ENCODE data around the gene BORCS6.
"Not testable (repeated sequence)": the region's sequence is repeated elsewhere in the genome, so short reads cannot be mapped to it uniquely, and the experiment has no call there.

BORCS6 gene

DNA sequence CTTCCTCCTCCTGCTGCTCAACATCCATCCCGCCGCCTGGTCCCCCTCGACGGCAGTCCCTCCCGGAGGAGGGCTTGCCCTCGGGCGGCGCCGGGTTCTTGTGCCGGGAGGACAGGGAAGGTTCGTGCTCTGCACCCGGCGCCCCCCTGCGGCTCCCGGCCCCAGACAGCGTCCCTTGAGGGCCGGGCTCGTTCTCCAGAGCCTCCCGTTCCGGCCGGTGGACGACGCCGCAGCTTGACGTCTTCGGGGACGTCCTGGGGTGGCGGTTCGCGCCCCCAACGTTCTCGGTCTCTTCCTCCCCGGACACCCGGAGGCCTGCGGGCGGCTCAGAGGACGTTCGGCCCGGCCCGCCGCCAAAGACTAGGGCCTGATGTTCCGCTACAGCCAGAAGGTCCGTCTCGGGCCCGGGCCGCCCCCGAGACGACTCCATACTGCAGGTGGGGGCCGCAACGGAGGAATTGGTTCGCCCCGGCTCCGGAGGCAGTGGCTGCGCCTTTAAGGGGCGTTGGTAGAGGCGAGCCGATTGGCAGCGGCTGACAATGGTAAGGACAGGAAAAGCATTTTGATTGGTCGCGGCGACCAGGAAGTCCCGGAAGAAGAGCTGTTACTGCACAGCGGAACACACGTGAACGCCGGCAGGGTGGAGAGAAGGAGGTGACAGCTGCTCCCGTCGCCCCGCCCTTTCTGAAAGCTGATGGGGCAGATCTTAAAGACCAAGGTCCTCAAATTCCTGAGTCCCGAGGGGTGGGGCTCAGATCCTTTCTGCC lies at the start of gene BORCS6:
Gene BORCS6, minus strand, starts transcription at position 470 of the 767 bp plus-strand sequence. Its CDS starts 40 bp downstream, at position 430.
- peak; percentile 85 to 89 for DNase-seq (ENCODE audit: low read depth in 2 of 2)

DNA sequence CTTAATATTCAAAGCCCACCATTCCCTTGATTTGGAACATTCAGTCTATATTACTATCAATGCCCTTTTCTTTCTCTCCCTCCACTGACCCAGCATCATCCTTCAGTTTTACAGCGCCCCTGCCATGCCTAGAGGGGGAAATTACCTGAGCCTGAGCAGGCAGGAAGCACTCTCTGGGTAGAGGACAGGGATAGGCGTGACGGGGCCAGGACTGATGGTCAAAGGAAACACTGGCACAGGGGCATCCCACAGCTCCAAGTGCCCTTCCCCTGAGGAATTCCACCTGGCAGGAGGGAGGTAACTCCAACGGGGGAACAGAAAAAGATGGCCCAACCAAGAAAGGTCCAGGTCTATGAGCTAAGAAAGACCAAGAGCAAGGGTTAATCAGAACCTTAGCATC lies 47.9 kb upstream of the BORCS6 start:
- no peak for DNase-seq (ENCODE audit: low read depth in 2 of 2)

GRCh38 chr17:8237175-8237574 lies 47.2 kb upstream of the BORCS6 start:
- DNase-seq (ENCODE audit: low read depth in 2 of 2), result no peak

DNA sequence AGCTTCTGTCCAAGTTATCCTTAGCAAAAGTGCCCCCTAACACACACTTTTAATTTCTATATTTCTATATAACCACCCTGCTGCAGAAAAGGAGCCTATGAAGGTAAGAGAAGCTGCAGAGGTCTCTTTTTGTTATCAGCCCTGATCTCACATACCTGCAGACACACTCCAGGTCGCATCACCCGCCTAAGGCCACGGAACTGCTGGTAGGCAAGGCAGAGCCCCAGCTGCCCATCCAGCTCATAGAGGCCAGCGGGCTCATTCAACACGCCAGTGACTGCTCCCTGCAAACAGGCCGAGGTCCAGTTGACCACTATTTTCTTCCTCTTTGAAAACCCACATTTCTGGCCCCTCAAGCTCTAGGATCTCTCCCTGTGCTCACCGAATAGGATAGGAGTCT lies 45.7 kb upstream of the BORCS6 start:
- no peak for DNase-seq (ENCODE audit: low read depth in 2 of 2)

GRCh38 chr17:8234361-8235270 lies 44.6 kb upstream of the BORCS6 start:
- DNase-seq (ENCODE audit: low read depth in 2 of 2), result no peak

DNA sequence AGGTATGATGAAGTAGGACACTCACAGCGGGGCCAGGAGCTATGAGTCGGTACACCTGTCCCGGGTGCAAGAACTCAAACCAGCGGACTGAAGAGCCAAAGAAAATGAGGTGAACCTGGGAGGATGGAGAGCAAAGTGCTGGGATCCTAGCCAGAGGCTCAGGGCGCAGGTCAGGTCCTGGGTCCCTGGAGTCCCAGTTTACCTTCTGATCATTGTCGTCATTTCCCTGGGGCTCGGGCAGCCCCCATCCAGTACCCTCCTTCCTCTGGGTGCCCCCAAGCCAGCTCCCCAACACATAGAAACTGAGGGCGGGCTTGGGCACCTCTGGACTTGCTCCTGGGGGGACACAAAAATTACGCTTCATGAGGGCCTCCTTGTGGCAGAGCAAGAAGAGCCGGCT lies 41.7 kb upstream of the BORCS6 start:
- DNase-seq (ENCODE audit: low read depth in 2 of 2), result no peak

- no peak for DNase-seq (ENCODE audit: low read depth in 2 of 2)
These were observed 37.2 kb upstream of the BORCS6 start for GRCh38 chr17:8227238-8227581.

DNA sequence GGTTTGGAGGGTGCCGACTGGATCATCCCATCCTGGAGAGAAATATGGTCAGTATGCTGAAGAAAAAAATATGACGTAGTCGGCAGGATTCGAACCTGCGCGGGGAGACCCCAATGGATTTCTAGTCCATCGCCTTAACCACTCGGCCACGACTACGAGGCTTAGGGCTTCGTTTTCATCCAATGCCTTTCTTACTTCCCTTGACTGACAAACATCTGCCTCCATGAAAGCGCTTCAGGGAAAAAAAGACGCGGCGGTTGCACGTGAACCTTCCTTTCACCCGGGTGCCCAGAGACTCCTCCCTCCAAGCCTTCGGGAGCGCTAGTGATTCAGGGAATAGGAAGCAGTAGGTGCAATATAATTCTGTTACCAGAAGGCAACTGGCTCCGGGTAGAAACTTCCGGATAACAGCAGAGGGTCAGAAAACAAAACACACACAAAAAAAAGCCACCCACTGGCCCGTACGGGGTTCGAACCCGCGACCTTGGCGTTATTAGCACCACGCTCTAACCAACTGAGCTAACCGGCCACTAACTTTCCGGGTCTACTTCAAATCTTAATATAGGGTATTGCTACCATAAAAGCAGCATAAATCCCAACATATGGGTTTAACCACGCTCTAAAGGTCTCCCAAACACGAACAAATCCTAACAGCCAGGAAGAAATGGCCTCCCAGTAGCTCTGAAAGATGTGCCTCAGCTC lies 36.7 kb upstream of the BORCS6 start:
- no peak for DNase-seq (ENCODE audit: low read depth in 2 of 2)

DNA sequence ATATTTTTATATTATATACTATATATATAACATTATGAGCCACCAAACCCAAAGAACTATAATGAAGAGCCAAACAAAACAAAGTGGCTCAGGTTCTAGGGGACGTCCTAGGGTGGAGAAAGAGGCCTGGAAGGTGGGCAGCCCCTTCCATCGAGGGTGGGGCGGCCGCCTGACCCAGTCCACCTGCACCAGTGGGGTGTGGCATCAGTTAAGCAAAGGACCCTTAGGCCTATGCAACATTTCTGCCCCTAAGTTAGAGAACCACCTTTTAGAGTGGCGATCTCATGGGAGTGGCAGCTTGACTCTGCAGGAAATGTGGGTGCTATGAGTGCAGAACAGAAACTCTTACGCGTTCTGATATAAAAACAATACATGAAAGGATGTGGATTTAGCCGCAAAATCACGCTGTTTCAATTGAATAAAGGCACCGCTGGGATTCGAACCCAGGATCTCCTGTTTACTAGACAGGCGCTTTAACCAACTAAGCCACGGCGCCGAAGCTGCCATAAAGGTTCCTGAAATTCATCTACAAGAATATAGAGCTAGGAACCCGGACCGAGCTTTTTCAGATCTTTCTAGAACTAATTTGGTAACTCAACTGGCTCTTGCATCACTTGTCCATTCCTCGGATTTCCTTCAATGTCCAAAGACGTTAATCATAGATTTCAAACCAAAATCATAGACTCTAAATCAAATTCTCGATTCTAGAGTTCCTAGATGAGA lies 36.0 kb upstream of the BORCS6 start:
- DNase-seq (ENCODE audit: low read depth in 2 of 2), result peak in 1 of 2 donors; percentile 61

- no peak for DNase-seq (ENCODE audit: low read depth in 2 of 2)
These were observed 35.2 kb upstream of the BORCS6 start for GRCh38 chr17:8224891-8225812.

DNA sequence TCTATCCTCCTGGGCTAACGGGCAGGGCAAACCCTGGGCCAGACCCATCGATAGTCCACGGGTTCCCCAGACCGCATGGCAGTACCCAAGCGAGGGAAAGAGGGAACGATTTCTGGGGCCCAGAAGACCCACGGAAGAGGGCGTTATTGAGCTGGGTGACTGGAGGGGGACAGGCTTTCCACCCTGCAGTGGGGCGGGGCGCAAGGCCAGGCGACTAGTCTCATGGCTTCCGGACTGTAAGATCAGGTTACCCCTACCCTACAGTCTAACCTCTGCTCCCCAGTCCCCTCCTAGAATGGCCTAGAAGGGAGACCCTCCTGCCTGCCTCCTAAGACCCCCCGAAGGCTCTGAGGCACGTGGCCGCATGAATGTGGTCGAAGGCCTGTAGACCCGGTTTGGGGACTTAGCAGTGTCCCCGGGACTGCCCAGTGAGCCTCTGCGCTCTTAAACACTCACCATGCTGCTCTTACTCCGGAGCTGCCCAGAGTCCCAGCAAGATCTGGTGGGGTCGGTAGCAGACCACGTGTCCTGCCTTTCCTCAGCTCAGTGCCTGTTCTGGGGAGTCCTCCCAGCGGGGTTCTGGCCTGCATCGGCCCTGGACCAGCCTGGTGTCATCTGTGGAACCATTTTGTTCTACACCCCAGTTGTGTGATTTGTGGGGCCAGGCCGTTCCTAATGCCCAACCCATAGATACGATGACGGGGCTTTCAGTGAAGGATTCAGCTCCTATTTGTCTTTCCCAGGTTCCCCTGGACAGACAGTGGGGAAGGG lies 33.6 kb upstream of the BORCS6 start:
- peak in 1 of 2 donors; percentile 54 for DNase-seq (ENCODE audit: low read depth in 2 of 2)

DNA sequence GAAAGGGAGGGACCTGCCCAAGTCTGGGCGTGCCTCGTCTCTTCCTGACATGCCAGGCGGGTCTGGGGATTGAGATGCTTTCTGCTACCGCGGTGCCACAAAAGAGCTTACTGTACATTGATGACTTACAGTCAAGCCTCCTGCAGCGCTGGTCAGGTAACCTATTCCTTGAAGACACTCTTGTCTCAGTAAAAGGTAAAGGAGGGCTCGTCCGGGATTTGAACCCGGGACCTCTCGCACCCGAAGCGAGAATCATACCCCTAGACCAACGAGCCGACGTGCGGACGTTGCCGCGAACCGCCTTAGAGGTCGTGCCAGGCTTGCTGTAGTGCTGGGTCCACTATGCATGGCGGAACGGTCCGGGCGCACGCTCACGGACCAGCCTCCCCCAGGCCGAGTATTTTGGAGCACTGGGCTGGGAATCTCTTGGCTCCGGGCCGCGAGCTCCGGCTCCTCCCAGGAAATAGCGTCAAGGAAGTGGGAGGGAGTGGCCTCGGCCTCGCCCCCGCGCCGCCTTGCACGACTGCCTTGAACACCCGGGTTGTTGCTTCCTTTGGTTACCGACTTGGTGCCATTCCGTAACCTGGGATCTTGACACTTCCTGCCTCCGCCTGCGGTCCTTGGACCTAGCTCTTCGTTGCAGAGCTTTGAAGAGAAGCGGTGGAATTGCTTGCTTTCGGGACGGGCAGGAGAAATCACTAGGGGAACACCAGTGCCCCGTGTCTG lies 32.8 kb upstream of the BORCS6 start:
- DNase-seq (ENCODE audit: low read depth in 2 of 2), result peak; percentile 89

DNA sequence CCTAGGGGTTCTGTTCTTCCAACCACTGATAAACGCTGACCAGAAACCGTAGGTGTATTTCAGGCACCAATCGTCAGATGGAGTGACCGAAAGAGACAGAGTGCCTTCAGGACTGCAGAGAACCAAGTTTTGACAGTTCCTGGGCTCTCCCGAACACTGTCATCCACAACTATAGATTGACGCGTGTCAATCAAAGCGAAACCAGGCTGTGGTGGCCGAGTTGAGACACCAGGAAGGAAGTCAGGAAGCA lies 32.3 kb upstream of the BORCS6 start:
- DNase-seq (ENCODE audit: low read depth in 2 of 2), result peak in 1 of 2 donors; percentile 30

- peak; percentile 83 to 96 for DNase-seq (ENCODE audit: low read depth in 2 of 2)
These were observed 31.8 kb upstream of the BORCS6 start for GRCh38 chr17:8221663-8222379.

- peak; percentile 90 to 91 for DNase-seq (ENCODE audit: low read depth in 2 of 2)
These were observed 31.0 kb upstream of the BORCS6 start for GRCh38 chr17:8220783-8221662.

DNA sequence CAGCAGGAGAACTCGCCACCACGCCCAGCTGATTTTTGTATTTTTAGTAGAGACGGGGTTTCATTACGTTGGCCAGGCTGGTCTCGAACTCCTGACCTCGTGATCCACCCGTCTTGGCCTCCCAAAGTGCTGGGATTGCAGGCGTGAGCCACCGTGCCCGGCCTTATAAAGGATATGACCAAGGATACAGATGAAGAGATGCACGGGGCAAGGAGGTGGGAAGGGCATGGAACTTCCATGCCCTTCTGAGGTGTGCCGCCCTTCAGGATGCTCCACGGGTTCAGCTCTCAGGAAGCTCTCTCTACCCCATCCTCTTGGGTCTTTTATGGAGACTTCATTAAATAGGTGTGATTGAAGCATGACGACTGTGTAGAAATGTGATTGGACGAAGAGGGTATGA lies 24.0 kb upstream of the BORCS6 start:
- not testable (repeated sequence) for DNase-seq (ENCODE audit: low read depth in 2 of 2)

DNA sequence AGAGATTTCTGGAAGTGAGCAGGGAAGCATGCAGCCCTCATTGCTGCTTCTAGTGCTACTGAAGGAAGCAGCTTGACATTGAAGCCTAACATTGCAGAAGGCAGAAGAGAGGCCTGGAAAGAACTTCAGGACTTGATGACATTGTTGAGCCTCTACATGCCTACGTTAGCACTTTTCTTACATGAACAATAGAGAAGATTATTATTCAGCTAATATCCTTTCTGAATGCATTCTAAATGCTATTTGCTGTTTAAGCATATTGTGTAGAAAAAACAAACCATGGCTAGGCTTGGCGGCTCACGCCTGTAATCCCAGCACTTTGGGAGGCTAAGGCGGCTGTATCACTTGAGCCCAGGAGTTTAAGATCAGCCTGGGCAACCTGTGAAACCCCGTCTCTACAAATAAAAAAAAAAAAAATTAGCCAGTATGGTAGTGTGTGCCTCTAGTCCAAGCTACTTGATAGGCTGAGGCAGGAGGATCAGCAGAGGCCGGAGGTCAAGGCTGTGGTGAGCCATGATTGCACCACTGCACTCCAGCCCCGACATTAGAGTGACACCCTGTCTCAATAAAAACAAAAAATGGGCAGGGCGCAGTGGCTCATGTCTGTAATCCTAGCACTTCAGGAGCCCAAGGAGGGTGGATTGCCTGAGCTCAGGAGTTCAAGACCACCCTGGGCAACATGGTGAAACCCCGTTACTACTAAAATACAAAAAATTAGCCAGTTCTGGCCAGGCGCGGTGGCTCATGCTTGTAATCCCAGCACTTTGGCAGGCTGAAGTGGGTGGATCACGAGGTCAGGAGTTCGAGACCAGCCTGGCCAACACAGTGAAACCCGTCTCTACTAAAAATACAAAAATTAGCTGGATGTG lies 22.6 kb upstream of the BORCS6 start:
- no peak for DNase-seq (ENCODE audit: low read depth in 2 of 2)

All from stimulated activated CD4-positive, alpha-beta T cell treated with anti-CD3 and anti-CD28 coated beads, Interleukin-1b, Interleukin-23, amount 100 ng/mL, for 4 hours (primary cell).